Activated CD4-positive, alpha-beta T cell treated with anti-CD3 and anti-CD28 coated beads, Interleukin-2, amount 10 ng/mL, durations not matched to agents 24 days and 14 days (primary cell): ENCODE data around the gene DNAH8. TPM values are rescaled to one million over a fixed set of nuclear protein-coding genes. Genes with fewer than 3 reads are reported as not detected.

Experiments used
- DNase-seq: peaks from one replicate; pipeline ENCODE4 v3.0.0; 2022
- H3K27ac Mint-ChIP-seq: one replicate; pipeline ENCODE4 v1.8.0; 2022; ENCODE audit warnings: mild to moderate bottlenecking, mixed read lengths
- H3K27me3 Mint-ChIP-seq: one replicate; pipeline ENCODE4 v1.8.0; 2022; ENCODE audit warnings: mixed read lengths
- H3K36me3 Mint-ChIP-seq: one replicate; pipeline ENCODE4 v1.8.0; 2022; ENCODE audit warnings: low read depth, mild to moderate bottlenecking, mixed read lengths
- H3K4me1 Mint-ChIP-seq: one replicate; pipeline ENCODE4 v1.8.0; 2021; ENCODE audit warnings: mixed read lengths
- H3K4me3 Mint-ChIP-seq: one replicate; pipeline ENCODE4 v1.8.0; 2022; ENCODE audit warnings: mild to moderate bottlenecking, moderate library complexity, mixed read lengths
- H3K9me3 Mint-ChIP-seq: one replicate; pipeline ENCODE4 v1.8.0; 2021; ENCODE audit warnings: mixed read lengths
- intact Hi-C: fragments of 100-400 bp; cut with micrococcal nuclease; formaldehyde crosslinking; loops from one replicate; pipeline ENCODE4 v1.15.1; 2023
- total RNA-seq: library from RNA; stranded (reverse); gene quantifications from 2 replicates; pipeline ENCODE4 v1.2.3, GENCODE V29; 2022

The DNAH8 gene
- total RNA-seq, 1 donor from 2014 or later: not detected

GRCh38 chr6:38803129-38803528, 88.0 kb downstream of the DNAH8 start:
- intact Hi-C loops: no loop called here
- no peaks in the 10 kb centered on the region for H3K36me3 Mint-ChIP-seq
- no peak overlapping the region for H3K27ac Mint-ChIP-seq
- peaks cover 37% of the 10 kb centered on the region for H3K27me3 Mint-ChIP-seq
- no peak overlapping the region for H3K4me3 Mint-ChIP-seq
- H3K4me1 Mint-ChIP-seq: no peaks in the 10 kb centered on the region
- no peaks in the 10 kb centered on the region for H3K9me3 Mint-ChIP-seq
- DNase-seq: no peak

GRCh38 chr6:38804358-38804757, 89.2 kb downstream of the DNAH8 start:
- Mint-ChIP-seq H3K27me3 (peaks cover 34% of the 10 kb centered on the region), H3K9me3 (no peaks in the 10 kb centered on the region), H3K27ac (no peak overlapping the region), H3K4me3 (no peak overlapping the region), H3K4me1 (no peaks in the 10 kb centered on the region), H3K36me3 (no peaks in the 10 kb centered on the region)
- intact Hi-C loops: no loop called here
- no peak for DNase-seq

GRCh38 chr6:38805127-38805655, 90.1 kb downstream of the DNAH8 start:
- Mint-ChIP-seq H3K36me3 (no peaks in the 10 kb centered on the region), H3K27me3 (peaks cover 39% of the 10 kb centered on the region), H3K27ac (no peak overlapping the region), H3K9me3 (no peaks in the 10 kb centered on the region), H3K4me1 (no peaks in the 10 kb centered on the region), H3K4me3 (no peak overlapping the region)
- no peak for DNase-seq
- intact Hi-C loops: no loop called here

GRCh38 chr6:38805692-38806091, 90.6 kb downstream of the DNAH8 start:
- Mint-ChIP-seq H3K27me3 (peaks cover 39% of the 10 kb centered on the region), H3K27ac (no peak overlapping the region), H3K4me3 (no peak overlapping the region), H3K36me3 (no peaks in the 10 kb centered on the region), H3K9me3 (no peaks in the 10 kb centered on the region), H3K4me1 (no peaks in the 10 kb centered on the region)
- DNase-seq: no peak
- intact Hi-C loops: no loop called here

GRCh38 chr6:38806271-38806670, 91.2 kb downstream of the DNAH8 start:
- no peak overlapping the region for H3K27ac Mint-ChIP-seq
- intact Hi-C loops: no loop called here
- no peaks in the 10 kb centered on the region for H3K36me3 Mint-ChIP-seq
- peaks cover 44% of the 10 kb centered on the region for H3K27me3 Mint-ChIP-seq
- no peak for DNase-seq
- H3K4me1 Mint-ChIP-seq: no peaks in the 10 kb centered on the region
- no peak overlapping the region for H3K4me3 Mint-ChIP-seq
- no peaks in the 10 kb centered on the region for H3K9me3 Mint-ChIP-seq

- intact Hi-C loops: no loop called here
- Mint-ChIP-seq H3K27me3 (peaks cover 45% of the 10 kb centered on the region), H3K4me1 (no peaks in the 10 kb centered on the region), H3K36me3 (no peaks in the 10 kb centered on the region), H3K4me3 (no peak overlapping the region), H3K9me3 (no peaks in the 10 kb centered on the region), H3K27ac (no peak overlapping the region)
- no peak for DNase-seq
Measured at GRCh38 chr6:38806833-38807232, 91.7 kb downstream of the DNAH8 start.

GRCh38 chr6:38808039-38808438, 92.9 kb downstream of the DNAH8 start:
- Mint-ChIP-seq H3K4me3 (no peak overlapping the region), H3K9me3 (no peaks in the 10 kb centered on the region)

GRCh38 chr6:38813041-38813823, 98.1 kb downstream of the DNAH8 start:
- DNase-seq: no peak
- no peak overlapping the region for H3K4me3 Mint-ChIP-seq
- intact Hi-C loops: no loop called here
- H3K27me3 Mint-ChIP-seq: peaks cover 53% of the 10 kb centered on the region
- H3K27ac Mint-ChIP-seq: no peak overlapping the region
- H3K36me3 Mint-ChIP-seq: no peaks in the 10 kb centered on the region
- H3K4me1 Mint-ChIP-seq: no peaks in the 10 kb centered on the region
- no peaks in the 10 kb centered on the region for H3K9me3 Mint-ChIP-seq

More at GRCh38 chr6:38808039-38808438, 92.9 kb downstream of the DNAH8 start:
- H3K27me3 Mint-ChIP-seq: peaks cover 51% of the 10 kb centered on the region
- no peaks in the 10 kb centered on the region for H3K4me1 Mint-ChIP-seq
- no peaks in the 10 kb centered on the region for H3K36me3 Mint-ChIP-seq
- no peak for DNase-seq
- intact Hi-C loops: no loop called here
- H3K27ac Mint-ChIP-seq: no peak overlapping the region

- DNase-seq: no peak
- Mint-ChIP-seq H3K27me3 (peaks cover 56% of the 10 kb centered on the region), H3K9me3 (no peaks in the 10 kb centered on the region), H3K4me3 (no peak overlapping the region), H3K27ac (no peak overlapping the region), H3K4me1 (no peaks in the 10 kb centered on the region), H3K36me3 (no peaks in the 10 kb centered on the region)
- intact Hi-C loops: no loop called here
Measured at GRCh38 chr6:38814761-38815160, 99.7 kb downstream of the DNAH8 start.

GRCh38 chr6:38815250-38815649, 100.1 kb downstream of the DNAH8 start:
- no peak for DNase-seq
- no peak overlapping the region for H3K27ac Mint-ChIP-seq
- intact Hi-C loops: no loop called here
- no peaks in the 10 kb centered on the region for H3K4me1 Mint-ChIP-seq
- peaks cover 55% of the 10 kb centered on the region for H3K27me3 Mint-ChIP-seq
- H3K9me3 Mint-ChIP-seq: no peaks in the 10 kb centered on the region
- no peaks in the 10 kb centered on the region for H3K36me3 Mint-ChIP-seq
- no peak overlapping the region for H3K4me3 Mint-ChIP-seq

- H3K27me3 Mint-ChIP-seq: peaks cover 37% of the 10 kb centered on the region
- no peak for DNase-seq
- H3K9me3 Mint-ChIP-seq: no peaks in the 10 kb centered on the region
- intact Hi-C loops: no loop called here
- H3K36me3 Mint-ChIP-seq: no peaks in the 10 kb centered on the region
- no peak overlapping the region for H3K27ac Mint-ChIP-seq
- H3K4me1 Mint-ChIP-seq: no peaks in the 10 kb centered on the region
- no peak overlapping the region for H3K4me3 Mint-ChIP-seq
Measured at GRCh38 chr6:38818691-38819090, 103.6 kb downstream of the DNAH8 start.

GRCh38 chr6:38822963-38823362, 107.9 kb downstream of the DNAH8 start:
- Mint-ChIP-seq H3K4me1 (no peaks in the 10 kb centered on the region), H3K27me3 (peaks cover 26% of the 10 kb centered on the region), H3K4me3 (no peak overlapping the region), H3K36me3 (no peaks in the 10 kb centered on the region), H3K9me3 (no peaks in the 10 kb centered on the region), H3K27ac (no peak overlapping the region)
- intact Hi-C loops: no loop called here
- peak; percentile 47 for DNase-seq

- Mint-ChIP-seq H3K9me3 (no peaks in the 10 kb centered on the region), H3K27ac (no peak overlapping the region), H3K4me1 (no peaks in the 10 kb centered on the region), H3K4me3 (no peak overlapping the region), H3K36me3 (no peaks in the 10 kb centered on the region), H3K27me3 (peaks cover 22% of the 10 kb centered on the region)
- intact Hi-C loops: no loop called here
- DNase-seq: peak; percentile 38
Measured at GRCh38 chr6:38824243-38824894, 109.3 kb downstream of the DNAH8 start.

- intact Hi-C loops: no loop called here
Measured at GRCh38 chr6:38827024-38827423, 111.9 kb downstream of the DNAH8 start.

More at GRCh38 chr6:38827024-38827423, 111.9 kb downstream of the DNAH8 start:
- Mint-ChIP-seq H3K4me3 (no peak overlapping the region), H3K4me1 (no peaks in the 10 kb centered on the region), H3K27ac (no peak overlapping the region), H3K36me3 (no peaks in the 10 kb centered on the region), H3K9me3 (no peaks in the 10 kb centered on the region), H3K27me3 (peaks cover 17% of the 10 kb centered on the region)
- no peak for DNase-seq
